ENCODE measurements around the gene PCBP3. TPM values are rescaled to one million over a fixed set of nuclear protein-coding genes. Genes with fewer than 3 reads are reported as not detected.

PCBP3 gene
- total RNA-seq = 0.39 and 1.1 TPM in 2 replicates
- polyA plus RNA-seq = 0.06 TPM in 1 of 2 replicates, not detected in the other
- not detected in 2 replicates for polyA plus RNA-seq (2011; cell fraction: cytosol; rRNA removed)
- polyA plus RNA-seq (2011; cell fraction: nucleus; rRNA removed) = 0.08 and 0.66 TPM in 2 replicates
- 0.25 and 0.35 TPM in 2 replicates for polyA plus RNA-seq (2012)
- polyA minus RNA-seq = not detected in 2 replicates
- not detected for polyA minus RNA-seq (2011; cell fraction: cytosol; rRNA and poly(A)+ RNA removed)
- 0.72 TPM in 1 of 2 replicates, not detected in the other for polyA minus RNA-seq (2011; cell fraction: nucleus; rRNA and poly(A)+ RNA removed)
- percentile 19 among the genes with signal in this experiment for Bru-seq, nascent RNA
- percentile 20 among the genes with signal in this experiment for BruChase-seq, experiment 1, labeled RNA remaining after a 6-hour chase
- percentile 27 among the genes with signal in this experiment for BruChase-seq, experiment 2, labeled RNA remaining after a 2-hour chase
- long read RNA-seq = 0 reads

DNA sequence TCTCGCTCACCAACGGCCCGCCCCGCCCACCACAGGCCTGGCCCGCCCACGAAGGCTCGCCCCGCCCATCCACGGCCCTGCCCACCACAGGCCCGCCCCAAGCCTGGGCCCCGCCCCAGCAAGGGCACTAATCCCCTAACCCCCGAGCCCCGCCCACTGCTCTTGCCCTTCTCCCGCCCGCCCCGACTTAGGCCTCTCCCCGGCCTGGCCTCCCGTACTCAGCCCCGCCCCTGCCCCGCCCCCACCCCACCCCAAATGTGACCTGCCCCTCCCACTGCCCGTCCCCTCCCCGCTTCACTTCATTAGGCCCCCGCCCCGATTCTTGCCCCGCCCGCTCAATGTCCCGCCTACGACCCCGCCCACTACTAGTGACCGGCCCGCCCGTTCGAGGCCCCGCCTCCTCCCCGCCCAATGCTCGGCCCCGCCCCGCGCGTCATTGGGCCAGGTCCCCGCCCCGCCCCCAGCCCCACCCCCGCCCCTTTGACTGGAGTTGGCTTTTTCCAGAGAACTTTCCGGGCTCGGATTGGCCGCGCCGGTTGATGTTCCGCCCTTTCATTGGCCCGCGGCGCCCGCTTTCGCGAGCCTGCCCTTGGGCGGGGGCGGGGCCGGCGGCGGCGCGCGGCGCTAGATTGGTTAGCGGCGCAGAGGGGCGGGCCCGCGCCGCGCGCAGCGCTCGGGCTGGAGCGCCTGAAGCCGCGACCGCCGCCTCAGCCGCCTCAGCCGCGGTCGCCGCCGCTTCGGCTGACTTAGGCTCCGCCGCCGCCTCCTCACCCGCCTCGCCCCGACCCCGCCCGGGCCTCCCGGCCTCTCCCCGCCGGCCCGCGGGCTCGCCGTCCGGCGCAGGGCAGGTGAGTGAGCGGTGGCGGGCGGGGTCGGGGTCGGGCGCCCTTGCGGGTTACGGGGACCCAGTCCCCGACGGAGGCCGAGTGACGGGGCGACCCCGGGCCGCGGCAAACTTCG, at the start of gene PCBP3:
Gene PCBP3, plus strand, starts transcription at position 705 of the 960 bp plus-strand sequence. CDS start 206,361 bp downstream, outside the sequence.
- Histone ChIP-seq H3K27ac (ENCODE audit: insufficient read depth, low read depth, low read length) (no peak within 1 kb of the TSS), H3K36me3 (ENCODE audit: control insufficient read depth in 2 of 2, extremely low read depth in 1 of 2, insufficient read depth in 2 of 2, low read length in 2 of 2) (no peaks in the 10 kb centered on the region), H3K27me3 (ENCODE audit: control insufficient read depth in 2 of 2, insufficient read depth in 2 of 2, low read length in 2 of 2) (peaks cover 13 to 29% of the 10 kb centered on the region in 2 experiments), H3K4me2 (ENCODE audit: insufficient read depth, low read length) (peak within 1 kb of the TSS; percentile 42), H3K9me3 (replicated peaks; ENCODE audit: control insufficient read depth, insufficient read depth, low read length) (no peaks in the 10 kb centered on the region), H3K79me2 (ENCODE audit: control insufficient read depth, insufficient read depth, low read length) (no peaks in the 10 kb centered on the region), H4K20me1 (replicated peaks; ENCODE audit: control insufficient read depth, extremely low read depth, insufficient read depth, low read length) (no peaks in the 10 kb centered on the region), H3K4me1 (ENCODE audit: control insufficient read depth, extremely low read depth, insufficient read depth, low read length) (no peaks in the 10 kb centered on the region), H2AFZ (ENCODE audit: low read depth, low read length) (peak within 1 kb of the TSS; percentile 42), H3K4me3 (replicated peaks in 1 of 3; ENCODE audit: insufficient read depth in 1 of 3, low read depth in 1 of 3, low read length in 3 of 3) (peak within 1 kb of the TSS; percentile 16 to 32 (median 22)), H3K9me1 (replicated peaks; ENCODE audit: control insufficient read depth, extremely low read depth, insufficient read depth, low read length) (no peaks in the 10 kb centered on the region), H3K9ac (replicated peaks; ENCODE audit: extremely low read depth, insufficient read depth, low read length) (no peak within 1 kb of the TSS)
- BruUV-seq (replicated peaks) = no TSS peak
- DNase-seq (ENCODE audit: low read depth, low spot score) (peak; percentile 86), FAIRE-seq (peak; percentile 87)
- ChIA-PET POLR2A (no interaction called here), CTCF (no interaction called here)
- intact Hi-C loops (cut with micrococcal nuclease) = loop anchor here (2.0 kb wide), 2 partner anchors 52 to 86 kb away; no protein-coding TSS in a partner anchor
- dilution Hi-C loops (cut with MboI; ENCODE audit: extremely low pct_ligation_motif_present, low sequenced_read_pairs) = no loop called here
- no peak for TF ChIP-seq MAX (IDR thresholded peaks at IDR 0.05; ENCODE audit: insufficient read depth, insufficient read length)
- no peak for TF ChIP-seq POLR2AphosphoS5 (IDR thresholded peaks at IDR 0.05; ENCODE audit: insufficient read depth, low read depth, low read length)
- no peak for TF ChIP-seq POLR2A (IDR thresholded peaks at IDR 0.05; ENCODE audit: low read depth, low read length)
- no peak for TF ChIP-seq EZH2 (IDR thresholded peaks at IDR 0.05; ENCODE audit: borderline replicate concordance, low read depth, low read length, severe bottlenecking)
- no peak for TF ChIP-seq CTCF (IDR thresholded peaks at IDR 0.05; ENCODE audit: extremely low read depth in 1 of 2, insufficient read depth in 1 of 2, low read depth in 1 of 2, low read length in 2 of 2)
- no peak for TF ChIP-seq GATA2 (IDR thresholded peaks at IDR 0.05; ENCODE audit: insufficient read depth, insufficient read length, low read depth, low read length)
- no peak for TF ChIP-seq JUN (IDR thresholded peaks at IDR 0.05; ENCODE audit: borderline replicate concordance, insufficient read depth, insufficient read length, low read depth)
- no peak for TF ChIP-seq MYC (IDR thresholded peaks at IDR 0.05; ENCODE audit: low read depth, low read length)
- TF ChIP-seq FOS (IDR thresholded peaks at IDR 0.05; ENCODE audit: borderline replicate concordance, insufficient read depth, low read length) = no peak

All from endothelial cell of umbilical vein (primary cell).